Measurements from ENCODE around the gene EXOG.

The EXOG gene

GRCh38 chr3:38459499-38460048 is 36.6 kb upstream of the EXOG start:
- Histone ChIP-seq H3K36me3 (no peaks in the 10 kb centered on the region), H3K9me3 (no peaks in the 10 kb centered on the region), H3K4me3 (ENCODE audit: low read depth, low read length) (no peak overlapping the region), H3K4me1 (no peaks in the 10 kb centered on the region), H3K27me3 (no peaks in the 10 kb centered on the region)
- no peak for DNase-seq
- TF ChIP-seq CTCF (IDR thresholded peaks at IDR 0.05; ENCODE audit: low read depth, low read length), result no peak

- Histone ChIP-seq H3K4me3 (ENCODE audit: low read depth, low read length) (no peak overlapping the region), H3K4me1 (no peaks in the 10 kb centered on the region), H3K27me3 (no peaks in the 10 kb centered on the region), H3K9me3 (no peaks in the 10 kb centered on the region), H3K36me3 (no peaks in the 10 kb centered on the region)
- TF ChIP-seq CTCF (IDR thresholded peaks at IDR 0.05; ENCODE audit: low read depth, low read length), result no peak
- DNase-seq, result no peak
Observed at GRCh38 chr3:38460377-38461270, 35.5 kb upstream of the EXOG start.

GRCh38 chr3:38465588-38466154 is 30.5 kb upstream of the EXOG start:
- H3K27me3 ChIP-seq, result no peaks in the 10 kb centered on the region
- no peak for DNase-seq
- no peaks in the 10 kb centered on the region for H3K9me3 ChIP-seq
- H3K4me3 ChIP-seq (ENCODE audit: low read depth, low read length), result no peak overlapping the region
- TF ChIP-seq CTCF (IDR thresholded peaks at IDR 0.05; ENCODE audit: low read depth, low read length), result no peak
- no peaks in the 10 kb centered on the region for H3K4me1 ChIP-seq
- no peaks in the 10 kb centered on the region for H3K36me3 ChIP-seq

GRCh38 chr3:38468765-38469164 is 27.4 kb upstream of the EXOG start:
- no peaks in the 10 kb centered on the region for H3K9me3 ChIP-seq
- no peaks in the 10 kb centered on the region for H3K36me3 ChIP-seq
- H3K4me1 ChIP-seq, result no peaks in the 10 kb centered on the region
- no peak for TF ChIP-seq CTCF (IDR thresholded peaks at IDR 0.05; ENCODE audit: low read depth, low read length)
- H3K27me3 ChIP-seq, result no peaks in the 10 kb centered on the region
- no peak overlapping the region for H3K4me3 ChIP-seq (ENCODE audit: low read depth, low read length)
- no peak for DNase-seq

GRCh38 chr3:38469852-38470251 is 26.3 kb upstream of the EXOG start:
- no peaks in the 10 kb centered on the region for H3K27me3 ChIP-seq
- H3K4me3 ChIP-seq (ENCODE audit: low read depth, low read length), result no peak overlapping the region
- TF ChIP-seq CTCF (IDR thresholded peaks at IDR 0.05; ENCODE audit: low read depth, low read length), result no peak
- DNase-seq, result no peak
- no peaks in the 10 kb centered on the region for H3K36me3 ChIP-seq
- no peaks in the 10 kb centered on the region for H3K9me3 ChIP-seq
- no peaks in the 10 kb centered on the region for H3K4me1 ChIP-seq

Measured in BE2C (cell line).